Gastroesophageal sphincter (tissue), 3 donors: ENCODE data around the gene PDLIM5.

Experiments
- POLR2AphosphoS5 ChIP-seq: sonication (generic); formaldehyde crosslinking; IDR thresholded peaks from one replicate; pipeline ENCODE4 v1.6.1; 2017; ENCODE audit warnings: antibody characterized with exemption
- TF ChIP-seq, protein P1 (sequence below), 4 experiments: fragments of 200-600 bp in 2 of 4; fragments of 450-650 bp in 2 of 4; sonication (generic) in 1 of 4; IDR thresholded peaks; one replicate each; pipeline ENCODE4 v1.5.1; 2017 to 2019; ENCODE audit warnings: antibody characterized with exemption in 4 of 4, mild to moderate bottlenecking in 2 of 4, moderate library complexity in 2 of 4

- TF ChIP-seq, protein P1, sequence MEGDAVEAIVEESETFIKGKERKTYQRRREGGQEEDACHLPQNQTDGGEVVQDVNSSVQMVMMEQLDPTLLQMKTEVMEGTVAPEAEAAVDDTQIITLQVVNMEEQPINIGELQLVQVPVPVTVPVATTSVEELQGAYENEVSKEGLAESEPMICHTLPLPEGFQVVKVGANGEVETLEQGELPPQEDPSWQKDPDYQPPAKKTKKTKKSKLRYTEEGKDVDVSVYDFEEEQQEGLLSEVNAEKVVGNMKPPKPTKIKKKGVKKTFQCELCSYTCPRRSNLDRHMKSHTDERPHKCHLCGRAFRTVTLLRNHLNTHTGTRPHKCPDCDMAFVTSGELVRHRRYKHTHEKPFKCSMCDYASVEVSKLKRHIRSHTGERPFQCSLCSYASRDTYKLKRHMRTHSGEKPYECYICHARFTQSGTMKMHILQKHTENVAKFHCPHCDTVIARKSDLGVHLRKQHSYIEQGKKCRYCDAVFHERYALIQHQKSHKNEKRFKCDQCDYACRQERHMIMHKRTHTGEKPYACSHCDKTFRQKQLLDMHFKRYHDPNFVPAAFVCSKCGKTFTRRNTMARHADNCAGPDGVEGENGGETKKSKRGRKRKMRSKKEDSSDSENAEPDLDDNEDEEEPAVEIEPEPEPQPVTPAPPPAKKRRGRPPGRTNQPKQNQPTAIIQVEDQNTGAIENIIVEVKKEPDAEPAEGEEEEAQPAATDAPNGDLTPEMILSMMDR (IDR thresholded peaks at IDR 0.05), result no peak
- TF ChIP-seq POLR2AphosphoS5, result no peak
Observed at GRCh38 chr4:94462572-94462971, 10.8 kb downstream of the PDLIM5 start.
